Brain pericyte (primary cell): ENCODE data around the gene KCTD10.

Source experiments
- DNase-seq: peaks from one replicate; pipeline ENCODE4 v3.0.0-alpha.2; 2012; ENCODE audit warnings: low read depth, low spot score

The KCTD10 gene, protein sequence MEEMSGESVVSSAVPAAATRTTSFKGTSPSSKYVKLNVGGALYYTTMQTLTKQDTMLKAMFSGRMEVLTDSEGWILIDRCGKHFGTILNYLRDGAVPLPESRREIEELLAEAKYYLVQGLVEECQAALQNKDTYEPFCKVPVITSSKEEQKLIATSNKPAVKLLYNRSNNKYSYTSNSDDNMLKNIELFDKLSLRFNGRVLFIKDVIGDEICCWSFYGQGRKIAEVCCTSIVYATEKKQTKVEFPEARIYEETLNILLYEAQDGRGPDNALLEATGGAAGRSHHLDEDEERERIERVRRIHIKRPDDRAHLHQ

DNA sequence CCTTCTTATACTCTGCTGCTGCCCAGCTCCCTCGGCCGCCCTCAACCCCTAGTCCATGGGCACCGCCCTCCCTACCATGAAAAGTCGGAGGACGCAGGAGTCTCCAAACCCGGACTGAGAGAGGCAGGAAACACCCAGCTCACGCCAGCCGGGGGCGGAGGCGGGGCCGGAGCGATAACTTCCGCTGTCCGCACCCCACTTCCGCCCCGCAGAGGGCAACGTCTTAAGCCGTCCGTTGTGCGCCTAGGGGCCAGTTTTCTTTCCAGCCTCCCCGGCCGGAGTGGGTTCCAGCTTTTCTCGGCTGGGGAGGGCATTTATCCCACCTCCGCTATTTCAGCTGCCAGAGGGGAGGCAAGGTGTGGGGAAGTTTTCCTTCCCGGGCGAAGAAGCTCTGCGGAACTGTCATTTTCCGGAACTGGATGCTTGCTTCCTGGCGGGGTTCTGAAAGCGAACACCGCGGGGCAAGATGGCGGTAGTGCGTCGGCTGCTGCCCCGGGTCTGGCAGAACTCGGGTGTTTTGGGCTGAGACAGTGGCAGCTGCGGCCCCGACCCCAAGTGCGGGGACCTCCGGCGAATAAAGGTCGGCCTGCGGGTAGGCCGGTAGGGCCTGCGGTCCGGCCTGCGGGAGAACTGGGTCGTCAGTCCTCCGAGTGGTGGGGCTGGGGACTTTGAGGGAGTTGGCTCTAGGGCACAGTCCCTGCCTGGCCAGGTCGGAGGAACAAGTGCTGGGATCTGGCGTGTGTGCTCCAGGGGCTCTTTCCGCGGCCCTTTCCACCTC is at the start of gene KCTD10, which contains the start of gene UBE3B:
TSS of gene KCTD10 (minus strand) at position 116 of the 778 bp plus-strand sequence. CDS start at position 78, 38 bp downstream.
TSS of gene UBE3B (plus strand) at position 450 of the 778 bp plus-strand sequence. CDS start 5,918 bp downstream, outside the sequence.
- DNase-seq, result peak; percentile 69

DNA sequence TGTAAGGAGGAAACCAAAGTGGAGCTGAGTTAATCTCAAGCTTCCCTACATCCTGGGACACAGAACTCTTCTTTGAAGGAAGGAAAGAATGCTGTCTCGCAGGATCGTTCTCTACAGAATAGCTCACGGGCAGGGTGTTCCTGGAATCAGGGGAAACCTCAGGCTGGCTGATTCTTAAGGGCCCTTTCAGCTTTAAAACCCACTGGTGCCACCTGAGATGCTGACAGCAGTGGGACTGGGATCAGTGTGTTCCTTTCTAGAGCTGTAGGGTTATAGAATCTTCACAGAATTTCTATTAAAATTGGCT is 48.1 kb upstream of the KCTD10 start:
- no peak for DNase-seq

DNA sequence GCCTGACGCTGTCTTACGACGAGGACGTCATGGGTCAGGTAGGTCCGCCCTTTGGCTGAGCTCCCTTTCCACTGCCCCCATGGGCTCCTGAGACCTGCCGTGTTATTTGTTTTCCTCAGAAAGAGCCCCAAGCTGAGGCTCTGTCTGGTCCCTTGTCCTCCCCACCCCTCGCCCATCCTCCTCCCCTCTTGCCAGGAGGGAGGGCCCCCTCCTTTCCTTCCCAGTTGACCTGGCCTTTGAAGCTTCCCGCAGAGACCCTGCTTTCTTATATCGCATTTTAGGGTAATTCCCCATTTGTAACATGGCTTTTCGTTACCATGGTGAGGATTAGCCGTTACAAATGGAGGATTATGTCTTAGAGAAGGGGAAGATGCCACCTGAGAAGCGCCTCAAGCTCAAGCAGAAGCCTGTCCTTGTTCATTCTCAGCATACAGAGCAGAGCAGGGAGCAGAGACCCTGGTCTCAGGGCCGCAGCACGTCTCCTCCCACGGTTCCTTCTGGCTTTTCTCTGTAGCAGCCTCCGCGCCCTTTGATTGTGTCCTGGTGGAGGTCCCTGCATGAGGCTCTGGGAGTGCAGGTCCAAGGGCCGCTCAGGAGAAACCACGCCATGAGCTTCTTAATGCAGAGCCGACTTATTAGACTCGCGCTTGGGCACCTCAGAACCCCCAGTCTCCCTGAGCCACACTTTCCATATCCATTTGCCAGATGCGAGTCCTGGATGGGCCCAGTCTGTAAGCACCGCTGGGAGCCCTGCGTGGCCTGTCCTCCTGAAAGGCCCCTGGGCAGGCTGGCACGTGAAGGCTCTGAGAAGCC is 47.6 kb upstream of the KCTD10 start:
- DNase-seq, result no peak

DNA sequence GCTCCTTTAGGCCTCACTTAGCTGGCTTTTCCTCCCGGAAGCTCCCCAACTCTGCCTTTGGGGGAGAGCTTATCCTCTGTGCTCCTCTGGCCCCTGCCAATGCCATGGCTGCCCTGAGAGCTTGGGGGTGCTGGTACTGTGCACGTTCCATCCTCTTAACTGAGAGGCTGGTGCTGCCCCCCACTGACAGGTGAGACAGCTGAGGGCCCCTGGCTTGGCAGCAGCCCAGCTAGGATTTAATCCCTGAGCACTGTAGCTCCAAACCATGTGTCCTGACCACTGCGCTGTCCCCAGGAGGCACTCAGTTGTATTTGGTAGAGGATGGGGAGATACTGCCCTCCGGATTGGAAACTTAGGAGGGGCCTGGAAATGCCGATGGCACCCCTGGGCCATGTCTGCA is 46.4 kb upstream of the KCTD10 start:
- DNase-seq, result no peak

DNA sequence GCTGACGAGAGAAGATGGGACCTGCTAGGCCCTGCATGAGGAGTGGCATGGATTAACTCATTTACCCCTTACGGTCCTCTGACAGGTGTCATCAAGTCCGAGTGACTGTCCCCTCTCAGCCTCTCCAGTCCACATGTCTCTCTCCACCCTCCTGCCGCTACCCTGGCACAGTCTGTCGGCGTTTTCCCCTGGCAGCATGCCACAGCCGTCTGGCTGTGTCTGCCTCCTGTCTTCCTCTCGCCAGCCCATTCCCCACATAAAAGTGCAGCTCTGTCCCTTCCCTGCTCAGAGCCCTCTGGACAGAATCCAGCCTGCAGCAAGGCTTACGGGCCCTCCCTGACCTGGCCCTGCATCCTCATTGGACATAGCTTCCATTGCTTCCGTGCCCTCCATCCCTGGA is 46.0 kb upstream of the KCTD10 start:
- no peak for DNase-seq

DNA sequence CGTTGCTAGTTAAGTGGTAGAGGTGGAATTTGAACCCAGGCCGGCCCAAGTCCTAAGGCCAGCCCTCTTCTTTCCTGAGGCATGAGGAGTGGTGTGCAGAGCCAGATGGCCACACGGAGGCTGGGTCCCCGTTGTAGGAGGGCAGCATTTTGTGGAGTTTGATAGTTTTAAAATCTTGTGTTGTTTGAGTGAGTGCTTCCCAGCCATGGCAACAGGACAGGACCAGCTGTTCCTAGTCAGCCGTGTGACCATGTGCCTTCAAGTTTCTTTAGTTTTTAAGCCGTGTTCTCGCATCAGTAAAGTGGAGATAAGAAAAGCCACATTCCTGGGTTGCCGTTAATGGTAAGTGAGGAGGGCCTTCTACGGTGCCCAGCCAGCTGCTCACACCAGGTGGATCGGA is 44.7 kb upstream of the KCTD10 start:
- DNase-seq, result no peak

DNA sequence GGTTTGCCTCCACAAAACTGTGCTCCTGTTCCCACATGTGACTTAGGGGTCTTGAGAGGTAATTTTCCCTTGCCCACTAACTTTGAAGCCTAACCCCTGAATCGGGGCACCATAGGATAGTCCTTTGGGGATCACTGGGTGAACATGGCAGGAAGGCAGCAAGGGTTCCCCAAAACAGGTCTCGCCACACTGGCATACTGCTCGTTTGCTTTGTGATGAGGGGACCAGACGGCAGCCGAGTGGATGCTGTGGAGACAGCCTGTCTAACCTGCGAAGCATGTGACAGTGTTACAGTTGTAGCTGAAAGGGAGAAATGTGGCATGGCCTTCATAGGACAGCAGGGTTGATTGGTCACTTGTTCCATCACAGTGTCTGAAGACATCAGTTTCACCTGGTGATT is 42.7 kb upstream of the KCTD10 start:
- DNase-seq, result no peak

DNA sequence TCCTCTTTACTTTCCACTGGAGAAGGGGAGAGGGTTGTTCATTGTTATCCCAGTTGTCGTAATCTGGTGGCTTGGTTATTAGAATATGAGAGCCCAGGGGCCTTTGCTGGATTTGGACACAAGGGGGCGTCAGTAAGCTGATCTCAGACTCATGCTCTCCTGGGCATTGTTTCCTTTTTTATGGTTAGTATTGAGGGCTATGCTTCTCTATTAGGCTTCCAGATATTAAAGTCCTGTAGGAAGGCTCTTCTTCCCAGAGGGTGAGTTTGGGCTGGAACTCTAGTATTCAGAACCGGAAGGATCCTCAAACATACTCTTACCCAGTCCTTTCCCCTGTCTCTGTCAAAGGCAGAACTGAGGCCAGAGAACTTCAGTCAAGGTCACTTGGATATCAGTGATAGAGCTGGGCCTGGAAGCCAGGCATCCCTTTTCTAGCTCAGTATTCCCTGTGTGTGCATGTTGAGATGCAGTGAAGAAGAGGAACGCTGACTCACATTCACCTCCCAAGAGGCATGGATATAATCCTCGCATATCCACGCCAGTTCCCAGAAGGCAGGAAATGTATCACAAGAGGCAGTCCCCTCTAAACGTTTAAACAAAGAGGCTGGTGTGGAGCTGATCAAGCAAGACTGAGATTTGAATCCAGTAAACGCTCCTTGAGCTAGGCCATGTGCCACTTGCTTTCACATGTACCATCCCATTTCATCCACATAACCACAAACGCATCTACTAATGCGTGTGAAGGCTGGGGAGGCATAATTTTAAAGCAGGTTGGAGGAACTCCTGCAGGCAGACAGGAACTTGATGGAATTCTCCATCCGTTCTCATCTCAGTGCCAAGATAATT is 41.9 kb upstream of the KCTD10 start:
- DNase-seq, result peak; percentile 18

DNA sequence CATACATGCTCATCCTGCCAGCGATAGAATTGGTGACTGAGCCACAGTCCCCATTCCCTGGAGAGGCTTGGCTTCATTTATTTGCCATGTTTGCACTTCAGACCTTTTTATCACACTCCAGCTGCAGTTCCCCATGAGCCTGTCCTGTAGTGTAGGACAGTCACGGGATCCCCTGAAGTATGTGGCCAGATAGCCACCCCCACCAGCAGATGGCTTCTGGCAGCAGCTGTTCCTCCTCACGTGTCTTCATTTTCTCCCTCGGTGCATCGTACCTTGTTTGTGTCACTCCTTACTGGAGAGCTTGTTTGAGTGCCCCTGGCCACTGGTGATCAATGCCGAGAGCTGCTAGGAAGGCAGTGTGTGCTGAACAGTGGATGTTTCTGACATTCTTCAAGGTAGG is 40.5 kb upstream of the KCTD10 start:
- no peak for DNase-seq

DNA sequence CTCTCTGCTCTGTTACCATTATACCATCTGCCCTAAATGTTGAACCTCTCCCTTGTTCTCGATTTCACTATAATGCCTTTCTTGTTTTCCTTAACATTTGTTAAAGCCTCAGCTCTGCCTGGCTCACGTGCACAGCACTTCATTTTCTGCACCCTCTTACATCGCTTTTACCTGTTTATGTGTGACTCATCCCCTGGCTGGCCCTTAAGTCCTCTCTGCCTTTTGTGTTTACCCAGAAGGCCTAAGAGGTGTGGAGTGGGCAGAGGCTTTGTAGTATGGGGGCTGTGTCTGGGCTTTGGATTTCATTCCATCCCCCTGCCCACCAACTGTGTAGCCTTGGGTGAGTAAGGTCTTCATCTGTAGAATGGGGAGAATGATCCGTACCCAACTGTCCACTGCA is 36.9 kb upstream of the KCTD10 start:
- no peak for DNase-seq

DNA sequence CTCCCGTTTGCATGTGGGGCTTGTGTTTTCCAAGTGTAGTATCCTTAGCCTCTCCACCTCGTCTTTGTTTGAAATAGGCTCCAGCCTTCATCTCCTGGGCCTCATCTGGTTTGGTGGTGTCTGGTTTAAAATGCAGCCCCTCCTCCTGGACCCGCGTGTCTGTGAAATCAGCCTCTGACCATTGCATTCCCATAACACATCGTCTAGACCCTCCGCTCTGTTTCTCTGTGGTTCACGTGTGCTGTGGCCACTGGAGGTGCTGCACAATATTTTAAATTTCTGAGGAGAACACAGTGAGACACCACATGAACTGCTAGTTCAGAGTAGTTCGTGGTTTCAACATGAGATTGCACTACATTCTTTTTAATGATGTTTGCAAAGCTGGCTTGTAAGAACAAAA is 36.0 kb upstream of the KCTD10 start:
- DNase-seq, result no peak

DNA sequence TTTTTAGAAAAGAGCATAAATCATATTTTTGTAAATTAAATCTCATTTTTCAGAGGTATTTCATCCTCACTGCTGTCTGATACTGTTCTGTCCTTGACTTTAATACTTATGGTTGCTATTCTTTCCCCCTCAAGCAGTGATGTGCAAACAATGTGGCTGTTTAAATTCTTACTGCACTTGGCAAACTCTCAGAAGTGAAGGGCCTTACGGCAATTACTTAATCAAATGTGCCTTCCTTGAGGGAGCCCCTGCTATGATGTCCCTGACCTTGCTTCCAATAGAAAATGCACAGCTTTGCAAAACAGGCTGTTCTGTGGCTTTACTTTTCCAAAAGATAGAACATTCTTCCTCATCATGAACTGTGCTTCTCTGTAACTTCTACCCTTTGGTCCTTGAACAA is 35.5 kb upstream of the KCTD10 start:
- no peak for DNase-seq

DNA sequence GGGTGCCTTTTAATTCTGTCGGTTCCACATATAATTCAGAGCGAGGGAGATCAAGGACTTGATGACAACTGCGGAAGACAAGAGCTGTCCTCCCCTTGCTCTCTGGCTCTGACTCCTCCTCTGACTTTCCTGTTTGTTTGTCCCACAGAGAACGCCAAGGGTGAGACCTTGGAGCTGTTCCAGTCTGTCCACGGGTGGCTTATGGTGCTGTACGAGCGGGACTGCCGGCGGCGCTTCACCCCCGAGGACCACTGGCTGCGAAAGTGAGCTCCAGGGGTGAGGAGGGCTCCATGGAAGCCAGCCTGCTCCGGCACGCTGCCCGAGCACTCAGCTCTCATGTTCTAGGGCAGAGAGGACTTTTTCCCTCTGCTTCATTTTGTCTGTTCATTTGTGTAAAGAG is 33.1 kb upstream of the KCTD10 start:
- DNase-seq, result no peak

DNA sequence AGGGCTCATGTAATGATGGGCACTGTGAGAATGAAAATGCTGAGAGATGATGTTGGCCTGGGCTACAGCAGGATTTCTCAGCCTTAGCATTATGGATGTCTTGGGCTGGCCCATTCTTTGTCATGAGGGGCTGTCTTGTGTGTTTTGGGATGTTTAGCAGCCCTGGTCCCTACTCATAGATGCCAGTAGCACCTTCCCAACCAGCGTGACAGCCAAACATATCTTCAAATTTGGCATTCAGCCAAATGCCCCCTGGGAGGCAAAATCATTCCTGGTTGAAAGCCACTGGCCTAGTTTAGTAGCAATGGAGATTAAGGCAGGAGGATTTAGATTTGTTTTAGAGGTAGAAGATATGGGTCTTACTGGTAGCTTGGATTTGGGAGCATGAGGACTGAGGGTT is 27.0 kb upstream of the KCTD10 start:
- no peak for DNase-seq

DNA sequence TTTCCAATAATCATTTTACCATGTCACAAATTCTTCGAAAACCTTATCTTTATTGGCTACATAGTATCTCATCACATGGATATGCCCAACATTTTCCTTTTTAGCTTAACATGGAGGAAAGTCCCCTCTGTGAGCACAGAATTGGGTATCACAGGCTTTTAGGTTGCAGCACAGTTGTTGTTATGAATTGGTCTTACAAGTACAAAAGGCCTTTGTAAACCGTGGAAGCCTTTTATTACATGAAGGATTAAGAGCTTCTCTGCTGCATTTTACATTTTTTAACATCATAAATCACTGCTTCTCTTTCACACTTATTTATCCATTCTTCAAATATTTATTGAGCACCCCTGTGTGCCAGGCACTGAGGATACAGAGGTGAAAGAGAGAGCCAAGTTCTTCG is 26.5 kb upstream of the KCTD10 start:
- DNase-seq, result no peak

DNA sequence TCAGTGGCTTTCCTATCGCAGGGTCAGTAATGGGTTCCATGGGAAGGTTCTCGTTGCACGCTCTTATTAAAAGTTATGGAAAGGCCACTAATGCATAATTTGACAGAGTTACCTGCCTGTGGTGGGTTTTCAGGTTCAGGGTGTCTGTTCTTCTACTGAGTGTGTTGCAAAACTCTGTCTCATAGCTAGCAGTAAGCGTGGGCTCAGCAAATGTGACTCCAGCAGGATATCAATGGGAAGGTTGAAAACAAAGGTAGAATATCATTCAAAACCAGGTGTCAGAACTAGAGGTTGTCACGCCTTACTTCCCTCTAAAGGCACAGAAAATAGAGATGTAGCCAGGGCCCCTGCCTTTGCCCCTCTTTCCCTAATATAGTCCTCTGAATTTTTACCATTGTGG is 25.2 kb upstream of the KCTD10 start:
- no peak for DNase-seq

DNA sequence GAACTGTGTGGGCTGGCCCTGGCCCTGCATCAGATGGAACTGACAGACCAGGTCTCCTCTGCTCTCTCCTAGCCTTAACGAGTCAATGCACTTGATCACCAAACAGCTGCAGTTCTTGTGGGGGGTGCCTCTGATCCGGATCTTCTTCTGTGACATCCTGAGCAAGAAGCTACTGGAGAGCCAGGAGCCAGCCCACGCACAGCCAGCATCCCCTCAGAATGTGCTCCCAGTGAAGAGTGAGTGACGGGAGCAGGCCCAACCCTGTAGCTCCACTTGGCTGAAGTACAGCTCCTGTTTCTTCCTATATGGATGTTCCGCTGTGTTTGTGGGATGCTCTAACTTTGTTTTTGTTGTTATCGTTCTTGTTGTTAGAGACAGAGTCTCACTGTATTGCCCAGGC is 24.2 kb upstream of the KCTD10 start:
- no peak for DNase-seq

DNA sequence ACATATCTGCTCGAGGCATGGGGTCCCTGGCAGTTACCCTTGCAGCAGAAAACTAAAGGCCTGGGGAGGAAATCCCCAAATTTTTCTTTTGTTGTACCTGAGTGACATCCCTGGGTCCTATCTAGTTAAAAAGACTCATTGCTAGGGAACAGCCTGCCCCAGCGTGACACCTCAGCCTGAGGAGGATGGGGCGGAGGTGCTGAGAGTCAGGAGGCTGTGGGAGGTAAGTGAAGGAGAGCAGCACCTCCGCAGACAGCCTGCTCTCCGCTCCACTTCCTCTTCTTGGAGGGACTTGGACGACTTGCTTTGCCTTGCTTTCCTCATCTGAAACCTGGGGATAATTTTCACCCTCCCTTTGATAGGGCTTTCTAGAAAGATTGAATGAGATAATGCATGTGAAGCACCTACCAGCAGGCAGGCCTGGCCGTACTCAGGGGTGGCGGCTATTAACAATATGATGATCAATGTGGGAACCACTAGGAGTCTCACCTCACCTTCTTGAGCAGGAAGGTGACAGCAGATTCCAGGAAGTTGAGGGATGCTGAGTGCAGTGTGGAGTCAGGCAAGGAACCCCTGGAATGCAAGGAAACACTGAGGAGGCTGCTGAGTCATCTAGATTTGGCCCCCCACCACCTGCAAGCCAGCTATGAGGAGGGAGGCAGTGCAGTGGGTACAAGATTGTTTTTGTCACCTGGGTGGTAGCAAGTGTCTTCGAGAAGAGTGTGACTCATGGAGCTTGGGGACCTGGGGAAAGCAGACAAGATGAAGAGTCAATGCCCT is 23.5 kb upstream of the KCTD10 start:
- DNase-seq, result no peak

DNA sequence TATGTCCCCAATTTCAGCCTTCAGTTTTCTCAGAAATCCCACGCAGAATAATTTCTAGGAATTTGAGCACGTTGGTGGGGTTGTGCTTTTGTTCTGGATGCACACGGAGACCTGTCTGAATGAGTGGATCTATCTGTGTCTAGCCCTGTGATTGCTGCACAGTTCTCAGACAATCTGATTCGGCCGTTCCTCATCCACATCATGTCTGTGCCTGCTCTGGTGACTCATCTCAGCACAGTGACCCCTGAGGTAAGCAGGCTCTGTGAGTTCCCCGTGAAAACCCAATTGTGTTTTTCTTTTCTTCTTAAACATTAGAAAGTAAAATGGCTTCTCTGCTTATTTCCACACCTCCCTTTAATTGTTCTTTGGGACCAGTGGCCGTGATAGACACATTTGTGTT is 20.6 kb upstream of the KCTD10 start:
- no peak for DNase-seq

DNA sequence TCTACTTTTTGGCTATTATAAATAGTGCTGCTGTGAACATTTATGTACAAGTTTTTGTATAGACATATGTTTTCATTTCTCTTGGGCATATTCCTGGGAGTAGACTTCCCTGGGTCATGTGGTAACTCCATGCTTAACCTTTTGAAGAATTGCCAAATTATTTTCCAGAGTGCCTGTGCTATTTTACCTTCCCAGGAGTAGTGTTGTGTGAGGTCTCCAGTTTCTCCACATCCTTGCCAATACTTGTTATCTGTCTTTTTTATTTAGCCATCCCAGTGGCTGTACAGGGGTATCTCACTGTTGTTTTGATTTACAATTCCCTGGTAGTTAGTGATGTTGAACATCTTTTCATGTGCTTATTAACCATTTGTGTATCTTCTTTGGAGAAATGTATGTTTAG is 19.2 kb upstream of the KCTD10 start:
- no peak for DNase-seq

DNA sequence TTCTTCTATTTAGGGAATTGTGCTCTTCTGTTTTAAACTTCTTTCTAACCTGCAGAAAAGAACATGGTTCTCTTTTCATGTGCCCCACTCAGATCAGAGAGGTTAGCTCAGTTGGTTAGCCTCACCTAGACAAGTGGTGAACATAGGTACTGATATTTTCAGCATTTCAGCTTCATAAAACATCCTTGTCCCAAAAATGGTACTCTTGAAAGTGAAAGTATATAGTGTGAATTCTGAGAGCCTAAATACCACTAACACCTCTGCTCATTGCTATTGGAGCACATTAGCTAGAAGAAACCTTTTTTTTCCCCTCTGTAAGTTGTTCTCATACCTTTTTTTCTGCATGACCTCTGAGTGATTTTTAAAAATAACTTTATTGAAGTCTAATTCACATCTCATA is 17.9 kb upstream of the KCTD10 start:
- DNase-seq, result no peak
